Vagina (tissue), 2 donors: ENCODE results near the gene SLC2A9. TPM values are rescaled to one million over a fixed set of nuclear protein-coding genes. Genes with fewer than 3 reads are reported as not detected.

ENCODE experiments used
- DNase-seq, 2 donors: peaks; one replicate each; pipeline ENCODE4 v3.0.0-alpha.2; 2017; ENCODE audit errors: extremely low spot score in 2 of 2
- H3K27ac ChIP-seq: fragments of 200-600 bp; sonication (generic); one replicate; pipeline ENCODE4 v1.5.1; 2019
- H3K27me3 ChIP-seq: fragments of 200-600 bp; sonication (generic); one replicate; pipeline ENCODE4 v1.5.1; 2019
- H3K36me3 ChIP-seq, 2 donors: fragments of 200-600 bp; sonication (generic); one replicate each; pipeline ENCODE4 v1.5.1; 2017 to 2019
- H3K4me1 ChIP-seq: fragments of 200-600 bp; sonication (generic); one replicate; pipeline ENCODE4 v1.5.1; 2019
- H3K4me3 ChIP-seq, 2 donors: fragments of 200-600 bp; sonication (generic); 1 replicate in 1 of 2; 2 replicates in 1 of 2; pipeline ENCODE4 v1.5.1; 2016 to 2019
- H3K9me3 ChIP-seq: fragments of 200-600 bp; sonication (generic); one replicate; pipeline ENCODE4 v1.5.1; 2019
- CTCF ChIP-seq, 3 experiments: fragments of 450-650 bp in 2 of 3; fragments of 200-600 bp in 1 of 3; sonication (generic) in 1 of 3; IDR thresholded peaks; one replicate each; pipeline ENCODE4 v1.5.1; 2017 to 2019; ENCODE audit warnings: antibody characterized with exemption in 3 of 3, mild to moderate bottlenecking in 2 of 3, moderate library complexity in 2 of 3
- POLR2A ChIP-seq, 2 donors: fragments of 450-650 bp; IDR thresholded peaks; one replicate each; pipeline ENCODE4 v1.6.1; 2017; ENCODE audit warnings: antibody characterized with exemption in 2 of 2, mild to moderate bottlenecking in 2 of 2, moderate library complexity in 2 of 2
- POLR2AphosphoS5 ChIP-seq, 2 donors: sonication (generic); formaldehyde crosslinking; IDR thresholded peaks; one replicate each; pipeline ENCODE4 v1.9.0; 2017; ENCODE audit warnings: antibody characterized with exemption in 2 of 2, mild to moderate bottlenecking in 2 of 2, low read depth in 1 of 2; ENCODE audit not compliant: insufficient read depth in 1 of 2
- intact Hi-C: fragments of 100-400 bp; cut with DNase I; formaldehyde crosslinking; loops from one replicate; pipeline ENCODE4 v1.15.1; 2023
- total RNA-seq: library from RNA; depleted of rRNA; stranded (reverse); fragments of >200 nt; gene quantifications from one replicate; pipeline ENCODE4 v1.2.3, GENCODE V29; 2016

SLC2A9 gene
- total RNA-seq, 1 donor from 2014 or later = 7.9 TPM

GRCh38 chr4:9826551-9826950, 194.7 kb downstream of the SLC2A9 start:
- Histone ChIP-seq H3K4me1 (no peaks in the 10 kb centered on the region), H3K36me3 (no peaks in the 10 kb centered on the region), H3K27ac (no peak overlapping the region), H3K9me3 (no peaks in the 10 kb centered on the region), H3K27me3 (no peaks in the 10 kb centered on the region), H3K4me3 (no peak overlapping the region)
- intact Hi-C loops = no loop called here
- DNase-seq = no peak
- no peak for TF ChIP-seq CTCF (IDR thresholded peaks at IDR 0.05)

GRCh38 chr4:9825049-9825448, 196.2 kb downstream of the SLC2A9 start:
- no peaks in the 10 kb centered on the region for H3K36me3 ChIP-seq
- no peak for TF ChIP-seq POLR2AphosphoS5 (IDR thresholded peaks at IDR 0.05; ENCODE audit: insufficient read depth in 1 of 2, low read depth in 1 of 2)
- no peak for TF ChIP-seq POLR2A (IDR thresholded peaks at IDR 0.05)
- TF ChIP-seq CTCF (IDR thresholded peaks at IDR 0.05) = no peak
- intact Hi-C loops = no loop called here
- no peaks in the 10 kb centered on the region for H3K9me3 ChIP-seq
- no peaks in the 10 kb centered on the region for H3K27me3 ChIP-seq
- H3K27ac ChIP-seq = no peak overlapping the region
- H3K4me3 ChIP-seq = no peak overlapping the region
- no peaks in the 10 kb centered on the region for H3K4me1 ChIP-seq
- DNase-seq = no peak

GRCh38 chr4:9820343-9820742, 201.0 kb downstream of the SLC2A9 start:
- H3K27me3 ChIP-seq = no peaks in the 10 kb centered on the region
- H3K36me3 ChIP-seq = no peaks in the 10 kb centered on the region
- no peak for DNase-seq
- intact Hi-C loops = no loop called here
- H3K9me3 ChIP-seq = no peaks in the 10 kb centered on the region
- H3K27ac ChIP-seq = no peak overlapping the region
- no peaks in the 10 kb centered on the region for H3K4me1 ChIP-seq
- H3K4me3 ChIP-seq = no peak overlapping the region
- TF ChIP-seq POLR2A (IDR thresholded peaks at IDR 0.05) (no peak), POLR2AphosphoS5 (IDR thresholded peaks at IDR 0.05; ENCODE audit: insufficient read depth in 1 of 2, low read depth in 1 of 2) (no peak), CTCF (IDR thresholded peaks at IDR 0.05) (no peak)

GRCh38 chr4:9816285-9816684, 205.0 kb downstream of the SLC2A9 start:
- no peaks in the 10 kb centered on the region for H3K4me1 ChIP-seq
- H3K27me3 ChIP-seq = no peaks in the 10 kb centered on the region
- no peaks in the 10 kb centered on the region for H3K36me3 ChIP-seq
- DNase-seq = no peak
- no peak for TF ChIP-seq CTCF (IDR thresholded peaks at IDR 0.05)
- TF ChIP-seq POLR2A (IDR thresholded peaks at IDR 0.05) = no peak
- TF ChIP-seq POLR2AphosphoS5 (IDR thresholded peaks at IDR 0.05; ENCODE audit: insufficient read depth in 1 of 2, low read depth in 1 of 2) = no peak
- H3K9me3 ChIP-seq = no peaks in the 10 kb centered on the region
- no peak overlapping the region for H3K27ac ChIP-seq
- H3K4me3 ChIP-seq = no peak overlapping the region
- intact Hi-C loops = no loop called here

- no peaks in the 10 kb centered on the region for H3K27me3 ChIP-seq
- H3K9me3 ChIP-seq = no peaks in the 10 kb centered on the region
- DNase-seq = peak in 1 of 2 donors; percentile 0
- H3K4me1 ChIP-seq = no peaks in the 10 kb centered on the region
- intact Hi-C loops = no loop called here
- no peaks in the 10 kb centered on the region for H3K36me3 ChIP-seq
- no peak overlapping the region for H3K27ac ChIP-seq
- TF ChIP-seq POLR2A (IDR thresholded peaks at IDR 0.05) (no peak), POLR2AphosphoS5 (IDR thresholded peaks at IDR 0.05; ENCODE audit: insufficient read depth in 1 of 2, low read depth in 1 of 2) (no peak), CTCF (IDR thresholded peaks at IDR 0.05) (no peak)
- no peak overlapping the region for H3K4me3 ChIP-seq
Observed at GRCh38 chr4:9812501-9813340, 208.6 kb downstream of the SLC2A9 start.
